Retina (tissue), 1 donor: ENCODE data around the gene PSME2.

Experiments
- DNase-seq: peaks from one replicate; pipeline ENCODE4 v3.0.0-alpha.2; 2016

Gene PSME2

GRCh38 chr14:24150993-24151392 is 4.6 kb upstream of the PSME2 start:
- no peak for DNase-seq

GRCh38 chr14:24150567-24150966 is 4.2 kb upstream of the PSME2 start:
- no peak for DNase-seq

GRCh38 chr14:24150061-24150460 is 3.7 kb upstream of the PSME2 start:
- no peak for DNase-seq

GRCh38 chr14:24149302-24149969 is 3.0 kb upstream of the PSME2 start:
- no peak for DNase-seq

- DNase-seq = no peak
Observed at GRCh38 chr14:24147761-24148428, 1.5 kb upstream of the PSME2 start.

- DNase-seq = peak; percentile 97
Observed at GRCh38 chr14:24146978-24147760, 759 bp upstream of the PSME2 start, which contains the start of gene RNF31. Gene RNF31, plus strand, starts transcription at chr14:24147498. Its CDS starts 201 bp downstream, at chr14:24147699.

- peak; percentile 74 for DNase-seq
Observed at GRCh38 chr14:24145690-24146452, 539 bp downstream of the PSME2 start.

- no peak for DNase-seq
Observed at GRCh38 chr14:24145219-24145618, 1.2 kb downstream of the PSME2 start.

GRCh38 chr14:24144451-24144850 is 2.0 kb downstream of the PSME2 start:
- DNase-seq = no peak

GRCh38 chr14:24143511-24143910 is 2.9 kb downstream of the PSME2 start:
- no peak for DNase-seq

- DNase-seq = peak; percentile 99
Observed at GRCh38 chr14:24141097-24141880, 5.1 kb downstream of the PSME2 start, which contains the start of gene EMC9. Gene EMC9, minus strand, starts transcription at chr14:24141591. Its CDS starts 287 bp downstream, at chr14:24141304.

GRCh38 chr14:24139272-24139934 is 7.0 kb downstream of the PSME2 start:
- no peak for DNase-seq

- no peak for DNase-seq
Observed at GRCh38 chr14:24138396-24139271, 7.8 kb downstream of the PSME2 start.

GRCh38 chr14:24137529-24138395 is 8.6 kb downstream of the PSME2 start:
- no peak for DNase-seq

GRCh38 chr14:24136684-24137528 is 9.5 kb downstream of the PSME2 start:
- DNase-seq = no peak

GRCh38 chr14:24135834-24136683 is 10.4 kb downstream of the PSME2 start, which contains the start of gene PSME1:
Gene PSME1, plus strand, starts transcription at chr14:24136194. Its CDS starts 69 bp downstream, at chr14:24136263.
- peak; percentile 85 for DNase-seq

- no peak for DNase-seq
Observed at GRCh38 chr14:24135584-24135833, 10.9 kb downstream of the PSME2 start.

- DNase-seq = no peak
Observed at GRCh38 chr14:24133735-24134134, 12.7 kb downstream of the PSME2 start.
